GM23338 (cell line): Measurements from ENCODE around the gene NUDT2. TPM values are rescaled to one million over a fixed set of nuclear protein-coding genes. Genes with fewer than 3 reads are reported as not detected.

Experiments
- ATAC-seq: fragments of 200-7000 bp; cut with Tn5 transposase; 3 replicates; pipeline ENCODE4 v1.9.1; 2020
- DNase-seq: peaks from one replicate; pipeline ENCODE4 v3.0.0-alpha.2; 2015; ENCODE audit warnings: low spot score
- H2AFZ ChIP-seq: fragments of 200-600 bp; sonication (generic); 2 replicates; pipeline ENCODE4 v1.8.0; 2016; ENCODE audit warnings: antibody characterized with exemption, mild to moderate bottlenecking, moderate library complexity
- H3F3A ChIP-seq: fragments of 200-600 bp; sonication (generic); replicated peaks from 2 replicates; pipeline ENCODE4 v1.8.0; 2017; ENCODE audit warnings: antibody characterized with exemption, mixed run types, low read depth
- H3K27ac ChIP-seq: fragments of 200-600 bp; sonication (generic); 2 replicates; pipeline ENCODE4 v1.6.1; 2016; ENCODE audit warnings: low read depth
- H3K27me3 ChIP-seq: fragments of 200-600 bp; sonication (generic); 2 replicates; pipeline ENCODE4 v1.8.0; 2016; ENCODE audit warnings: mild to moderate bottlenecking, mixed run types, moderate library complexity; ENCODE audit not compliant: insufficient read depth
- H3K36me3 ChIP-seq: fragments of 200-600 bp; sonication (generic); 2 replicates; pipeline ENCODE4 v1.8.0; 2016; ENCODE audit warnings: mild to moderate bottlenecking; ENCODE audit not compliant: insufficient read depth
- H3K4me1 ChIP-seq: fragments of 200-600 bp; sonication (generic); 2 replicates; pipeline ENCODE4 v1.8.0; 2016; ENCODE audit warnings: mild to moderate bottlenecking, moderate library complexity; ENCODE audit not compliant: insufficient read depth
- H3K4me2 ChIP-seq: fragments of 200-600 bp; sonication (generic); 2 replicates; pipeline ENCODE4 v1.7.1; 2017; ENCODE audit warnings: mixed run types
- H3K4me3 ChIP-seq: fragments of 200-600 bp; sonication (generic); 2 replicates; pipeline ENCODE4 v1.6.1; 2016; ENCODE audit warnings: mixed run types
- H3K79me2 ChIP-seq: fragments of 200-600 bp; sonication (generic); replicated peaks from 2 replicates; pipeline ENCODE4 v1.8.0; 2017; ENCODE audit warnings: mild to moderate bottlenecking; ENCODE audit not compliant: insufficient read depth
- H3K9me2 ChIP-seq: fragments of 200-600 bp; sonication (generic); 2 replicates; pipeline ENCODE4 v1.8.0; 2017; ENCODE audit not compliant: insufficient read depth
- H4K20me1 ChIP-seq: fragments of 200-600 bp; sonication (generic); replicated peaks from 2 replicates; pipeline ENCODE4 v1.8.0; 2017; ENCODE audit warnings: mild to moderate bottlenecking; ENCODE audit not compliant: insufficient read depth
- H3K27ac Mint-ChIP-seq: 2 replicates; pipeline ENCODE4 v1.8.0; 2020; ENCODE audit warnings: inconsistent platforms, mild to moderate bottlenecking, moderate library complexity, mixed read lengths
- H3K27me3 Mint-ChIP-seq: 3 replicates; pipeline ENCODE4 v1.8.0; 2022; ENCODE audit warnings: low read depth, mild to moderate bottlenecking, moderate library complexity, mixed read lengths, inconsistent platforms; ENCODE audit not compliant: insufficient read depth, poor library complexity
- H3K36me3 Mint-ChIP-seq: 3 replicates; pipeline ENCODE4 v1.8.0; 2021; ENCODE audit warnings: low read depth, mild to moderate bottlenecking, inconsistent platforms, moderate library complexity, mixed read lengths
- H3K4me1 Mint-ChIP-seq: 3 replicates; pipeline ENCODE4 v1.8.0; 2020; ENCODE audit warnings: mild to moderate bottlenecking, inconsistent platforms, mixed read lengths
- H3K4me3 Mint-ChIP-seq: 3 replicates; pipeline ENCODE4 v1.8.0; 2021; ENCODE audit warnings: moderate library complexity, mild to moderate bottlenecking, inconsistent platforms, mixed read lengths
- H3K9me3 Mint-ChIP-seq: 3 replicates; pipeline ENCODE4 v1.8.0; 2020; ENCODE audit warnings: moderate library complexity, mild to moderate bottlenecking, inconsistent platforms, mixed read lengths
- CREB1 ChIP-seq: fragments of 250-450 bp; sonication (Bioruptor Pico); IDR thresholded peaks from 2 replicates; pipeline ENCODE4 v1.5.0; 2020; ENCODE audit warnings: low read depth, mild to moderate bottlenecking, moderate library complexity
- EZH2phosphoT487 ChIP-seq: fragments of 200-600 bp; sonication (generic); IDR thresholded peaks from one replicate; pipeline ENCODE4 v1.8.1; 2018; ENCODE audit warnings: antibody characterized with exemption; ENCODE audit not compliant: unreplicated experiment
- JUNB ChIP-seq: IDR thresholded peaks from one replicate; pipeline ENCODE4 v1.6.1; 2016; ENCODE audit warnings: antibody characterized with exemption; ENCODE audit not compliant: unreplicated experiment
- NANOG ChIP-seq: IDR thresholded peaks from 2 replicates; pipeline ENCODE4 v1.6.1; 2016; ENCODE audit warnings: antibody characterized with exemption, borderline replicate concordance
- POLR2AphosphoS5 ChIP-seq: IDR thresholded peaks from 2 replicates; pipeline ENCODE4 v1.6.1; 2016; ENCODE audit warnings: antibody characterized with exemption, low read depth
- ZNF114 ChIP-seq: fragments of 250-450 bp; sonication (Bioruptor Pico); IDR thresholded peaks from 2 replicates; pipeline ENCODE4 v1.5.0; 2020; ENCODE audit warnings: mild to moderate bottlenecking, moderate library complexity
- ZNF331 ChIP-seq: fragments of 250-450 bp; sonication (Bioruptor Pico); IDR thresholded peaks from 2 replicates; pipeline ENCODE4 v1.5.0; 2020; ENCODE audit warnings: low read depth, mild to moderate bottlenecking, moderate library complexity
- long read RNA-seq: library from polyadenylated mRNA; unstranded; transcript quantifications from one replicate; pipeline ENCODE4 v2.0.0, GENCODE V29; 2020; ENCODE audit not compliant: unreplicated experiment
- polyA plus RNA-seq: library from polyadenylated mRNA; unstranded; fragments of >200 nt; fragmentation: Nextera tagmentation; extraction: Ambion mirVana; gene quantifications from 2 replicates; pipeline ENCODE4 v1.2.1, GENCODE V29; 2016
- total RNA-seq: library from RNA; depleted of rRNA; stranded (reverse); fragments of >200 nt; shearing (Covaris generic); gene quantifications from 2 replicates; pipeline ENCODE4 v1.2.3, GENCODE V29; 2014; rRNA removed
- TF ChIP-seq, protein P1 (sequence below): fragments of 250-450 bp; sonication (Bioruptor Pico); IDR thresholded peaks from 2 replicates; pipeline ENCODE4 v1.5.0; 2020; ENCODE audit warnings: mild to moderate bottlenecking, moderate library complexity
- TF ChIP-seq, protein P2 (sequence below): IDR thresholded peaks from 2 replicates; pipeline ENCODE4 v1.6.1; 2016; ENCODE audit warnings: antibody characterized with exemption

NUDT2 gene
- 9.5 and 12.1 TPM in 2 replicates for total RNA-seq
- 16.4 and 16.9 TPM in 2 replicates for polyA plus RNA-seq
- long read RNA-seq, partial matches to known transcripts = 2 of 10 reads
- long read RNA-seq, other reads (novel, unspliced or antisense) = 2 of 10 reads

DNA sequence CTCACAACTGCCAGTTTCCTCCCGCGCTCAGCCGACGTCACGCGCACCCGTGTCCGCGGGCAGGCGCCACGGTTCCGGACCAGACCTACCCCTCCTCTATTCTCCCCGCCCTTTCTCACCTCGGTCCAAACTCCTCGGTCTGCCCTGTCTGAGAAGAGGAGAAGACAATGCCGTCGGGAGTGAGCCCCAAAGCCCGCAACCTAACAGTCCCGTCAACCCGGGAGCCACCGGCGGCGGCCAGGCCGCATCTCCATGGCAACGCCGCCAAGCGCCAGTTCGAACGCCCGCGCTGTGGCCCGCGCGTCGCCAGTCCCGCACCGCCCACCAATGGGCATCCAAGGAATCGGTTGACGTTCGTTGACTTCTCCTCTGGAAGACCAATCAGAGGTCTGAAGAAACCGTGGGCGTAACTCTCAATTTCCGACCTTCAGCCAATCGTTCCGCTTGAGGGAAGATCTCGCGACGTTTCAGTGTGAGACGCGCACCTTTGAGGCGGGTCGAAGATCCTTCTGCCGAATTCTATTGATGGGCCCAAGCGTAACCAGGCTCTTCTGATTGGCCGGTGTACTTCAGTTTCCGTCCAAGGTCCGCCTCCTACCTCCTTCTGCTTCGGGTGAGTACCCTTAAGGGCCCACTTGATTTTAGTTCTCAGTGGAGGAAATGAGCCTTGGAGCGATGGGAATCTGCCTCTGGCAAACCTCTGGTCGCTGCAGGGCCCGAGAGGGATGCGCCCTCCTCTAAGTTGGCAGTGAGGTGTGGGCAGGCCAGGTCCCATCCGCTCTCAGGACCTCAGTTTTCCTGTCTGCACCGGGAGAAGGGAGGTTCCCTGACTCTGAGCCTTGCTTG is at the start of gene NUDT2, which contains the start of gene KIF24:
NUDT2 (plus strand) TSS at position 583 of the 846 bp plus-strand sequence. CDS start 9,471 bp downstream, outside the sequence.
KIF24 (minus strand) TSS at position 282 of the 846 bp plus-strand sequence. CDS start 17,922 bp downstream, outside the sequence.
- H3K27me3 ChIP-seq = no peaks in the 10 kb centered on the region
- peaks cover 14% of the 10 kb centered on the region for H3K4me1 ChIP-seq
- H3K9me2 ChIP-seq = no peaks in the 10 kb centered on the region
- no peaks in the 10 kb centered on the region for H3K9me3 Mint-ChIP-seq
- H3K4me2 ChIP-seq = peak within 1 kb of the TSS; percentile 91
- H3F3A ChIP-seq = peaks cover 7% of the 10 kb centered on the region; the same call in 1 of the 2 replicates
- H2AFZ ChIP-seq = peak within 1 kb of the TSS; percentile 78
- TF ChIP-seq ZNF114 (CRISPR knock-in tag) (no peak), CREB1 (CRISPR knock-in tag) (peak; percentile 86), POLR2AphosphoS5 (peak; percentile 94)
- H3K4me3 ChIP-seq = peak within 1 kb of the TSS; percentile 75
- H3K79me2 ChIP-seq = no peaks in the 10 kb centered on the region; the same call in 1 of the 2 replicates
- peaks cover 24% of the 10 kb centered on the region for H3K4me1 Mint-ChIP-seq
- H3K27ac Mint-ChIP-seq = peak within 1 kb of the TSS; percentile 98
- peak within 1 kb of the TSS; percentile 95 for H3K4me3 Mint-ChIP-seq
- peaks cover 15% of the 10 kb centered on the region for H3K27me3 Mint-ChIP-seq
- no peaks in the 10 kb centered on the region for H3K36me3 Mint-ChIP-seq
- H4K20me1 ChIP-seq = no peaks in the 10 kb centered on the region; the same call in 1 of the 2 replicates
- H3K27ac ChIP-seq = peak within 1 kb of the TSS; percentile 89
- peak; percentile 100 for DNase-seq
- peak; percentile 94 for ATAC-seq
- H3K36me3 ChIP-seq = no peaks in the 10 kb centered on the region

DNA sequence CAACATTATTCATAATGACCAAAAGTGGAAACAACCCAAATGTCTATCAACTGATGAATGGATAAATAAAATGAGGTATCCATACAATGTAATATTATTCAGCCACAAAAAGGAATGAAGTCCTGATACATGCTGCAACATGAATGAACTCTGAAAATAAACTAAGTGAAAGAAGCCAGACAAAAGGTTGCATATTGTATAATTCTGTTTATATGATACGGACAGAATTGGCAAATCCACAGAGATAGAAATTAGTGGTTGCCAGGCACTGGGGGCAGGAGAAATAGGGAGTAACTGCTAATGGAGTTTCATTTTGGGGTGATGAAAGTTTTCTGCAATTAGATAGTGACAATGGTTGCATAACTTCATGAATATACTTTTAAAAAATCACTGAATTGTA is 47.3 kb upstream of the NUDT2 start:
- H3K9me3 Mint-ChIP-seq = no peaks in the 10 kb centered on the region
- H2AFZ ChIP-seq = no peak overlapping the region
- H3K36me3 Mint-ChIP-seq = peaks cover 5% of the 10 kb centered on the region; the same call in 2 of the 3 replicates
- peaks cover 2% of the 10 kb centered on the region for H3K27me3 Mint-ChIP-seq
- H4K20me1 ChIP-seq = no peaks in the 10 kb centered on the region
- ATAC-seq (no peak), DNase-seq (no peak)
- H3K27ac ChIP-seq = no peak overlapping the region
- H3K27ac Mint-ChIP-seq = no peak overlapping the region
- H3K4me3 Mint-ChIP-seq = no peak overlapping the region
- no peak overlapping the region for H3K4me2 ChIP-seq
- H3K36me3 ChIP-seq = no peaks in the 10 kb centered on the region
- no peaks in the 10 kb centered on the region for H3K4me1 ChIP-seq
- no peaks in the 10 kb centered on the region for H3K4me1 Mint-ChIP-seq
- no peak overlapping the region for H3K4me3 ChIP-seq
- H3K79me2 ChIP-seq = no peaks in the 10 kb centered on the region
- H3F3A ChIP-seq = no peaks in the 10 kb centered on the region
- H3K9me2 ChIP-seq = no peaks in the 10 kb centered on the region
- H3K27me3 ChIP-seq = no peaks in the 10 kb centered on the region
- TF ChIP-seq ZNF331 (CRISPR knock-in tag) (no peak), NANOG (no peak), JUNB (no peak), EZH2phosphoT487 (no peak), POLR2AphosphoS5 (no peak)
- TF ChIP-seq, protein P1, sequence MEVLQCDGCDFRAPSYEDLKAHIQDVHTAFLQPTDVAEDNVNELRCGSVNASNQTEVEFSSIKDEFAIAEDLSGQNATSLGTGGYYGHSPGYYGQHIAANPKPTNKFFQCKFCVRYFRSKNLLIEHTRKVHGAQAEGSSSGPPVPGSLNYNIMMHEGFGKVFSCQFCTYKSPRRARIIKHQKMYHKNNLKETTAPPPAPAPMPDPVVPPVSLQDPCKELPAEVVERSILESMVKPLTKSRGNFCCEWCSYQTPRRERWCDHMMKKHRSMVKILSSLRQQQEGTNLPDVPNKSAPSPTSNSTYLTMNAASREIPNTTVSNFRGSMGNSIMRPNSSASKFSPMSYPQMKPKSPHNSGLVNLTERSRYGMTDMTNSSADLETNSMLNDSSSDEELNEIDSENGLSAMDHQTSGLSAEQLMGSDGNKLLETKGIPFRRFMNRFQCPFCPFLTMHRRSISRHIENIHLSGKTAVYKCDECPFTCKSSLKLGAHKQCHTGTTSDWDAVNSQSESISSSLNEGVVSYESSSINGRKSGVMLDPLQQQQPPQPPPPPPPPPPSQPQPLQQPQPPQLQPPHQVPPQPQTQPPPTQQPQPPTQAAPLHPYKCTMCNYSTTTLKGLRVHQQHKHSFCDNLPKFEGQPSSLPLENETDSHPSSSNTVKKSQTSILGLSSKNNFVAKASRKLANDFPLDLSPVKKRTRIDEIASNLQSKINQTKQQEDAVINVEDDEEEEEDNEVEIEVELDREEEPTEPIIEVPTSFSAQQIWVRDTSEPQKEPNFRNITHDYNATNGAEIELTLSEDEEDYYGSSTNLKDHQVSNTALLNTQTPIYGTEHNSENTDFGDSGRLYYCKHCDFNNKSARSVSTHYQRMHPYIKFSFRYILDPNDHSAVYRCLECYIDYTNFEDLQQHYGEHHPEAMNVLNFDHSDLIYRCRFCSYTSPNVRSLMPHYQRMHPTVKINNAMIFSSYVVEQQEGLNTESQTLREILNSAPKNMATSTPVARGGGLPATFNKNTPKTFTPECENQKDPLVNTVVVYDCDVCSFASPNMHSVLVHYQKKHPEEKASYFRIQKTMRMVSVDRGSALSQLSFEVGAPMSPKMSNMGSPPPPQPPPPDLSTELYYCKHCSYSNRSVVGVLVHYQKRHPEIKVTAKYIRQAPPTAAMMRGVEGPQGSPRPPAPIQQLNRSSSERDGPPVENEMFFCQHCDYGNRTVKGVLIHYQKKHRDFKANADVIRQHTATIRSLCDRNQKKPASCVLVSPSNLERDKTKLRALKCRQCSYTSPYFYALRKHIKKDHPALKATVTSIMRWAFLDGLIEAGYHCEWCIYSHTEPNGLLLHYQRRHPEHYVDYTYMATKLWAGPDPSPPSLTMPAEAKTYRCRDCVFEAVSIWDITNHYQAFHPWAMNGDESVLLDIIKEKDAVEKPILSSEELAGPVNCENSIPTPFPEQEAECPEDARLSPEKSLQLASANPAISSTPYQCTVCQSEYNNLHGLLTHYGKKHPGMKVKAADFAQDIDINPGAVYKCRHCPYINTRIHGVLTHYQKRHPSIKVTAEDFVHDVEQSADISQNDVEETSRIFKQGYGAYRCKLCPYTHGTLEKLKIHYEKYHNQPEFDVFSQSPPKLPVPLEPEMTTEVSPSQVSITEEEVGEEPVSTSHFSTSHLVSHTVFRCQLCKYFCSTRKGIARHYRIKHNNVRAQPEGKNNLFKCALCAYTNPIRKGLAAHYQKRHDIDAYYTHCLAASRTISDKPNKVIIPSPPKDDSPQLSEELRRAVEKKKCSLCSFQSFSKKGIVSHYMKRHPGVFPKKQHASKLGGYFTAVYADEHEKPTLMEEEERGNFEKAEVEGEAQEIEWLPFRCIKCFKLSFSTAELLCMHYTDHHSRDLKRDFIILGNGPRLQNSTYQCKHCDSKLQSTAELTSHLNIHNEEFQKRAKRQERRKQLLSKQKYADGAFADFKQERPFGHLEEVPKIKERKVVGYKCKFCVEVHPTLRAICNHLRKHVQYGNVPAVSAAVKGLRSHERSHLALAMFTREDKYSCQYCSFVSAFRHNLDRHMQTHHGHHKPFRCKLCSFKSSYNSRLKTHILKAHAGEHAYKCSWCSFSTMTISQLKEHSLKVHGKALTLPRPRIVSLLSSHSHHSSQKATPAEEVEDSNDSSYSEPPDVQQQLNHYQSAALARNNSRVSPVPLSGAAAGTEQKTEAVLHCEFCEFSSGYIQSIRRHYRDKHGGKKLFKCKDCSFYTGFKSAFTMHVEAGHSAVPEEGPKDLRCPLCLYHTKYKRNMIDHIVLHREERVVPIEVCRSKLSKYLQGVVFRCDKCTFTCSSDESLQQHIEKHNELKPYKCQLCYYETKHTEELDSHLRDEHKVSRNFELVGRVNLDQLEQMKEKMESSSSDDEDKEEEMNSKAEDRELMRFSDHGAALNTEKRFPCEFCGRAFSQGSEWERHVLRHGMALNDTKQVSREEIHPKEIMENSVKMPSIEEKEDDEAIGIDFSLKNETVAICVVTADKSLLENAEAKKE = no peak
- TF ChIP-seq, protein P2, sequence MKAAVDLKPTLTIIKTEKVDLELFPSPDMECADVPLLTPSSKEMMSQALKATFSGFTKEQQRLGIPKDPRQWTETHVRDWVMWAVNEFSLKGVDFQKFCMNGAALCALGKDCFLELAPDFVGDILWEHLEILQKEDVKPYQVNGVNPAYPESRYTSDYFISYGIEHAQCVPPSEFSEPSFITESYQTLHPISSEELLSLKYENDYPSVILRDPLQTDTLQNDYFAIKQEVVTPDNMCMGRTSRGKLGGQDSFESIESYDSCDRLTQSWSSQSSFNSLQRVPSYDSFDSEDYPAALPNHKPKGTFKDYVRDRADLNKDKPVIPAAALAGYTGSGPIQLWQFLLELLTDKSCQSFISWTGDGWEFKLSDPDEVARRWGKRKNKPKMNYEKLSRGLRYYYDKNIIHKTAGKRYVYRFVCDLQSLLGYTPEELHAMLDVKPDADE = no peak
